GM19099 (cell line): ENCODE data around the gene EVA1C.

Source experiments
- POLR2A ChIP-seq: IDR thresholded peaks from 3 replicates; pipeline ENCODE4 v1.6.1; 2011; ENCODE audit warnings: low read depth; ENCODE audit not compliant: insufficient read length; ENCODE audit errors: extremely low read depth

EVA1C gene

DNA sequence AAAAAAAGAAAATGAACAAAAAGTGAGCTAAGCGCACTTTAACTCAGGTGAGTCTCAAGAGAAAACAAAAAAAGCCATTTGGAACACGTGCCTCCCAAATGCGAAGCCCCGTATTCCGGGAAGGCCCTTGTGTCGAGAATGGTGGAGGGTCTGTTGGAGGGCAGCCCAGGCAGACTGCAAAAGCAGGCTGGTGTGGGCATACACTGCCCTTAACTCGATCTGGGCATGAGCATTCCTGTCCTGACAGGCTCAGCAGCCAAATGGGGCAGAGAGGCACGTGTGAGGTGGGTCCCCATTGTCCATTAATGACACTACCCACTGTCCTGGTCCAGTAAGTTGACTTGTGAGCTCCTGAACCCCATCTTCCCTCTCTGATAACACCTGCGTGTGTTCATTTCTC, 57.7 kb downstream of the EVA1C start:
- no peak for TF ChIP-seq POLR2A

DNA sequence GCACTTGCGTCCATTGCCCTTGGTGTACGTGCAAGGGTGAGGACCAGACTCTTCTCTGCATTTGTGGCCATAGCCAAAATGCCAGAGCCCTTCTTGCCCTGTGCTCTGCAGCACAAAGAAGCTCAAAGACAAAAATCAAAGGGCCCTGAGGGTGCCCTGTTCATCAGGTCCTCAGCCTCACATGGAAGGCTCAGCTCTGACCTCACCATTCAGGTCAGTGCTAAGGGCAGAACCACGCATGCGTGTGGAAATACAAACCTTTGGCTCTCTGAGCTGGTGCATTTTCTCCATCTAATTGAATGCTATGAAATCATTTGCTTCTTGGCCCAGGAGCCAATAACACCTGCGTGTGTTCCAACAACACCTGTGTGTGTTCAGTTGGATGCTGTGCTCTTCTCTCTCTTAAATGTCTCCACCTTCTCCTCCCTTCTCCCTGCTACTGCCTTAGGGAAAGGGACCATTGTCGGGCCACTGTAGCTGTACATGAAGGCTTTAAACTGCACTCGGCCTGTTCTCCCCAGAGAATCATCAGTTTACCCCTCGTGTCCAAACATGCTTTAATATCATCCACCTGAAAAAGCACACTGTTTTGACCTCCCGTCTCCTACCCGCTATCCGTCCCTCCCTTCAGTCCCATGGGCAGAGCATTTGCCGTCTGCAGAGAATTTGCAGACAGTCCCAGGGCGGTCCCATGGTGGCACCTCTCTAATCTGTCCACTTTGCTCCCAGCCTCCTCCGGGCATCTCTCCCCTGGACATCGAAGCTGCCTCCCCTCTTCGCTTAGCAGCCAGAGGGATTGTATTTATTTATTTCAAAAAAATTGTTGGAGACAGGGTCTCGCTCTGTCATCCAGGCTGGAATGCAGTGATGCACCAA, 60.6 kb downstream of the EVA1C start:
- no peak for TF ChIP-seq POLR2A

DNA sequence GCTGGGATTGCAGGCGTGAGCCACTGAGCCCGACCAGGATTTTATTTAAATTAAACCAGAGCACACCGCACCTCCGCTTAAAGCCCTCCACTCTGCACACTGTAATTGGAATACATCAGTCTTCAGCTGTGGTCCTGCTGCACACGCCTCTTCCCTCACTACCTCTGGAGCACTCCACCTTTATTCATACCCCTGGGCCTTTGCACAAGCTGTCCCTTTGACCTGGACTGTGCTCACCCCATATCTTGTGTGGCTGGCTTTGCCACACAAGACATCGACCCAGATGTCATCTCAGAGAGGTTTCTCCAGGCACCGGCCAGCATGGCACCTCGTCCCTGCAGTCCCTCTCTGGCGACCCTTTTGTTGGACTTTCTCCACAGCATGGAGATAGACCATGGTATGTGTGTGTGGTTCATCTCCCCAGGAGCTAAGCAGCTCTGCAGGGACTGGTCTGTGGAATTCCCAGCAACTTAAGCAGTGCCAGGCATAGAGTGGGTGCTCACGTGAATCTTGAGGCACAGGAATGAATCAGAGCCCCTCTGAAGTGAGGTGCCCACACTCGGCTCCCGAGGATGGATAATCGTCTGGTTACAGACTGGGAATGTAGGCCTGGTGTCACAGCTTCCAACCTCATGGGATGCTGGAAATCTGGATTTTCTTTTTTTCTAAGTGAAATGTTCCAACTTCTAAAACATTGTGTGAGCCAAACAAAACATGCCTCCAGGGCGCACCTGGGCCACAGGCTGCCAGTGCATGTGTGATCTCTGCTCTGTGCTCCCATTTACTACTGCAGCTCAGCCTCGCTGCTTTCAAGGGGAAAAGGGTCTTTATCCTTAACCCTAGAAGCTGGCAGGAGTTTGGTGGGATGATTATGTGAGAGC, 61.9 kb downstream of the EVA1C start:
- TF ChIP-seq POLR2A: no peak

DNA sequence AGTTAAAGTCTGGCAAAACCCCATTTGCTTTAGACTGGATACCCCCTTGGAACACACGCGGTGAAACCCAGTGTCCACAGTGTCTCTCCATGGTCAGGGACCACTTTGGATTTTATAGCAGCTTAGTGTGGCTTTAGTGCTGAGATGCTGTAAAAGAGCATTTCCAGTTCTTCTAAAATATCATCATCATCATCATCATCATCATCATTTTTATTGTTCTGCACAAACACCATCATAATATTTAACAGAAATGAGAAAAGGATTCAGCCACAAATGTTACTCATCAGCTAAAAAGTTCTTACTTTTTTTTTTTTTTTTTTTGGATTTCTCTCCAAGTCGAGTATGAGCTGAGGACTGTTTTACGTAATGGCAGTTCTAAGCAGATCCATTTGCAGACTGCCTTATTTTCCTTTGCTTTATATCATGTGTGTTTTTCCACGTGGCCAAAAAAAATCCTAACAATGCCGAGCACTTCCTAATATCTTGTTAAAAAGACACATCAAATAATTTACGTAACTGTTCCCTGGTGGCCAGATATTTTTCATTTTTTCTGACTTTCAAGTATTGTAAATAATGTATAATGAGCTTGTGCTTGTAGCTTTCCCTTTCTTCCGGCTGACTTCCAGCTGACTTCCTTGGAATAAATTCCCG, 62.8 kb downstream of the EVA1C start:
- no peak for TF ChIP-seq POLR2A

DNA sequence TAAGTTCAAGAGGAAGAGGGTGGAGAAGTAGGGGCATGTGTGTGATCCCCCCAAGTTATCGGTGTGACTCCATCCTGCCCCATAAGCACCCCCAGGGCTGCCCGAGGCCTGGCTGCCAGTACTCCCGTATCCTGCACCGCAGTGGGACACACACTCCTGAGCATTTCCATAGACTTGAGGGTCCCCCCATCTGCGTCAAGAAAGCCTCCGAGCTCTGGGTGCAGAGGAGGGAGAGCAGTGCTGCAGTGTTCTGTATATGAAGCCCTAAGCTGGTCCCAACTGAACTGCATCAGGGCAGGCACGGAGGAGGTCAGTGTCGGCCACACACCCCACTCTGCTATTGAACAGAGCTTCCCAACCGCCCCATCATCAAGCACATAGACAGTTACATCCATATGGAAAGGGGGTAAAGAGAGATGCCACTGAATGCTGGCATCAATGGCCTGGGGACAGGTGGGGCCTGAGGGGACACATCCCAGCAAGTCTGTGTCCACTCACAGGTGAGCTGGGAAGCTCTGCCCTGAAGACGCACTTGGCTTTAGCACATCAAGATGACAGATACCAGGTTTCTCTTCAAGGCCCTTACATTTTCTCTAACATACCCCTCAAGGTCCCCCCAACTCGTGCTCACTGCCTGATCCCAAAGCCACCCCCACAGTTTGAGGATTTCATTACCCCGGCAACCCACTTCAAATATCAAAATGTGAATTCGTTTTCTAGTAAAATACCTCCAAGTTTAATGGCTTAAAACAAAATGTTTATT, 64.3 kb downstream of the EVA1C start:
- TF ChIP-seq POLR2A: no peak

DNA sequence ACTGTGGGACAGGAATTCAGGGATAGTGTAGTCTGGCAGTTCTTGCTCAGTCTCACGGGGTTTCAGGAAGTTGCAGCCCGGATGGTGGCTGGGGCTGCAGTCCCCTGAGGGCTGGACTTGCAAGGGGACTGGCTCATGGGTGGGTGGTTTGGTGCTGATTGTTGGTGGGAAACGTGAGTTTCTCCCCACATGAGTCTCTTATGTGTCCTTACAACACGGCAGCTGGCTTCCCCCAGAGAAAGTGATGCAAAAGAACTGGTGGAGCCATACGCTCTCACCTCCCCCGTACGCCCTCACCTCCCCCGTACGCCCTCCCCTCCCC, 64.9 kb downstream of the EVA1C start:
- no peak for TF ChIP-seq POLR2A

DNA sequence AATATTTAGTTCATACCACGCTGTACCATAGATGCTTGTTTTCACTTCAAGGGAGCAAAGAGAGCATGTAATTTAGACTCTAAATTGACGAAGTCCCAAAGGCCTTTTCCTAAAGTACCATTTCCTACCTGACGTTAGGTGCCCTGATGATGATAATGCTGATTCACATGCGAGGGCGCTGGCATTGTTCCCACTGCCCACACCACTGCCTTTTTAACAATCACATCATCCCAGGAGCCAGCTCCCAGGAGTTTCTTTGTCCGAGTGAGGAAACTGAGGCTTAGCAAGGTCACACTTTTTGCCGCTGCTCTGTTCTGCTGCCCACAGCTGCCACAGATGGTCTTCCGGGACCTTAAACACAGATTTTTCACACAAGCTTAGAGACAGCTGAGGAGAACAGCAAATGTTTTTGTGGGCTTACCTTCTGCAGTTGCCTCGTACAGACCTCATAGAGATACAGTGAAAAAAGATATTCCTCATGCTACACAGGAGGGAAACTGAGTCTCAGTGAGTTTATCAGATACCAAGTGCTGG, 69.4 kb downstream of the EVA1C start:
- TF ChIP-seq POLR2A: no peak

DNA sequence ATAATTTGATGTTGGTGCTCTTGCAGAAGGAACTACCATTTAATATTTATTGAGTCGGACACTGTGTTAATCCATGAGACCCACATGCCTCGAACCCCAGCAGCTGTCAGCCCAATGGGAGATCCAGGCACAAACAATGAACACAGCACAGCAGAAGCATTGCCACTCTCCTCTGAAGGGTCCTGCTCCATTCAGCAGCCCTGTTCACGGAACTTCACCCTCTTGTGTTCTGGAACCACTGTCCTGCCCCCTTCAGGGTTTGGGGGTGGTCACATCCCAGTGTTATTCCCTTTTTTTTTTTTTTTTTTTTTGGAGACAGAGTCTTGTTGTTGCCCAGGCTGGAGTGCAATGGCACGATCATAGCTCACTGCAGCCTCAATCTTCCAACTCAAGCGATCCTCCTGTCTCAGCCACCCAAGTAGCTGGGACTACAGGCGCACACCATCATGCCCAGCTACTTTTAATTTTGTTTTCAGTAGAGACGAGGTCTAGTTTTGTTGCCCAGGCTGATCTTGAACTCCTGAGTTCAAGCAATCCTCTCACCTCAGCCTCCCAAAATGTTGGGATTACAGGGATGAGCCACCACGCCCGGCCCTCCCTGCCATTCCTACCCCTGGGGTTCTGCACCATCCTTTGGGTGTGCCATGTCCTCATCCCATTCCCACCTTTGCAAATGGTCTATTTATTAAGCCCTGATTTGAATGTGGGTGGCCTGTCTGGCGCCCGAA, 70.2 kb downstream of the EVA1C start:
- no peak for TF ChIP-seq POLR2A

DNA sequence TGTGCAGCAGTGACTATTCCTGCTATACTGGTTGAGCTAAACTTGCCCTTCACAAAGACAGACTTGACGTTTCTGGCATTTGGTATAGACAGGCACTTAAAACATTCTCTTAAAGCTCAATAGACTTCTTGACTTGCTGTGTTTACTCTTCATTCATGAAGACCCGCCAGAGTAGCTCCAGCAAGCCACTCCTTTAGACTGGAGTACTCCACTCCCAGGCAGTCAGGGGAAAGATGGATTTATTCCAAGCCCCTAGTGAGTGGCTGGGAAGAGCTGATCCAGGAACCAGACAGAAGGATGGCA, 70.7 kb downstream of the EVA1C start:
- TF ChIP-seq POLR2A: no peak

DNA sequence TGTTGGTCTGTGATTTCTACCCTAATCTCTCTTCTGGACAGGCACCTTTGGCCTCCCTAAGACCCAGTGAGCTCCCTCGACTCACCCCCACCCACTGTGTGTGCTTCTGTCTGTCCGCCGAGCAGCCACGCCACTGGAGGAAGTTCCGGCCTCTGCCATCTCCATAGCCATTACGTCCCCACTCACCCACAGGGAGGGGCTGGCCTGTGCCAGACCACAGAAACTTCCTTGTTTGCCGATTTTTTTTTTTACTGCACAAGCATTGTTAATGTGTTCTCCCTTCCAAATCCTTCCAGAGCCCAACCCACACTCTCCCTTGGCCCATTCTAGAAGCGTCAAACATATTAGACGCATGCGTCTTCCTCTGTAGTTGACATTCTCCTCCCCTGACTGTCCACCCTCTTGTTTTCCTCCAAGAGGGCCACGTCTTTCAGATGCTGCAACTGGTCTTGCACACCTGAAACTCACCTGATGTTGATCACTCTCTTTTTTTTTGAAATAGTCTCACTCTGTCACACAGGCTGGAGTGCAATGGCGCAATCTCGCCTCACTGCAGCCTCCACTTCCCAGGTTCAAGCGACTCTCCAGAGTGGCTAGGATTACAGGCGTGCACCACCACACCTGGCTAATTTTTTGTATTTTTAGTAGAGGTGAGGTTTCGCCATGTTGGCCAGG, 72.3 kb downstream of the EVA1C start:
- no peak for TF ChIP-seq POLR2A

DNA sequence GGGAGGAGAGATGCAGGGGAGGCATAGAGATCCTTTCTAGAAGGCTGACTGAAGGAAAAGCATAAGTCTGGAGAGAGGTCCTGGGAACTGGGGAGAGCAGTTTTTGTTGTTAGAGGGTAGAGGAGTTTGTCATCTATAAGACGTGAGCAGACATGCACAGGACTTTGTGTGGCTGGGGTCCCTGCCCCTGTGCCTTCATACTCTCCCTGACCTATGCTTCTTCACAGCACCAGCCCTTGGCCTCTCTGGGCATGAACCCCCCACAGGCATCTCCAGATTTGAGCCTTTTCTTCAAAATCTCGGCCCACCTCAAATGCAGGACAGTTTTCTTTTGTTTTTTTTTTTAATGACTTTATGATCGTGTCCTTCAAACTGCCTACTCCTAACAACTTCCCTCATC, 79.9 kb downstream of the EVA1C start:
- TF ChIP-seq POLR2A: no peak

DNA sequence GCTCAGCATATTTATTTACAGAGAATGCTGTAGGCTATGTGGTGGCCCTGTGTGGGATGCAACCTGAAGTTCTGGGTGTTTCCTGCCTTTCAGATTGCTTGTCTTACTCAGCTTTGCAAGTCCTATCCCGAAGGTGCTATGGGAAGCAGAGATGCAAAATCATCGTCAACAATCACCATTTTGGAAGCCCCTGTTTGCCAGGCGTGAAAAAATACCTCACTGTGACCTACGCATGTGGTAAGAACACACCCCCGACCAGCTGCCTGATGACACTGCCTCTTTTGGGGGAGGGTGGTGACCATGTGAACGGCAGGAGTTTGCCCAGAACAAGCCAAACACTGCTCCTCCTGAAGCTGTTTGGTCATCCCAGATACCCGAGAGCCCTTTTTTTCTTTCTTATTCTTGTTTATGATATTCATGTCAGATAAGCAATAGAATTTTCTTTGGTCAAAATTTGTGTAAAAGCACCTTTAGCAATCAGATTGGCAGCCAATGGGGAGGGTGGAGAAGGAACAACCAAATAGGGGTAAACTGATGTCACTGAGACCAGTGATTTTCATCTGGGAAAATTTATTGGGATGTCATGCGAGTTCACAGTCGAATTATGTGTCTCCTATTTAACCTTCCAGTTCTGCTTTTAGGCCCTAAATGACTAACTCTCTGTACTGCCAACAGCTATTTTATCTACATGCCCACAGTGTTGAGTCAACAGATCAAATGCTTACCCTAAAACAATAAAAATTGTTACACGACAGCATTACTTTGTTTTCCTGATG, 82.6 kb downstream of the EVA1C start:
- no peak for TF ChIP-seq POLR2A

DNA sequence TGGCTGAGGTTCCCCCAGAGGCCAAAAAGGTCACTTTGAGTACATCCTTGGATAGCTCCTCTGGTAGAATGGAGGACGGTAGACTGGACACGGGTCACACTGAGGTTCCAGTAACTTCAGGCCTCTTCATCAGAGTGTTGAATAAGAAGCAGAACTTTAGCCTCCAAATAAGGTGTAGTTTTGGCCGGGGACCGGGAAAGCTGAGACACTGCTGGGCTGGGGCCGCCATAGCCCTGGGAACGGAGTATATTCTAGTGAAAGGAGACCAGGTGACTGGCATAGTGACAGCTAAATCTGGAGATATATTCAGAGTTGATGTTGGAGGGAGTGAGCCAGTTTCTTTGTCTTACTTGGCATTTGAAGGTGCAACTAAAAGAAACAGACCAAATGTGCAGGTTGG, 84.1 kb downstream of the EVA1C start:
- no peak for TF ChIP-seq POLR2A
